Keratinocyte (primary cell): Measurements from ENCODE around the gene CLEC6A. TPM values are rescaled to one million over a fixed set of nuclear protein-coding genes. Genes with fewer than 3 reads are reported as not detected.

ENCODE experiments used
- DNase-seq: peaks from one replicate; pipeline ENCODE4 v3.0.0-alpha.2; 2011; ENCODE audit warnings: low read depth, missing footprints, low spot score
- FAIRE-seq: peaks from 2 replicates; lab custom pipeline; 2011; peaks lifted over from hg19 to GRCh38; lab: Jason Lieb, UNC
- H2AFZ ChIP-seq: 2 replicates; pipeline ENCODE4 v1.6.0; 2012; ENCODE audit warnings: low read length, control low read depth, inconsistent platforms; ENCODE audit not compliant: control insufficient read depth
- H3K27ac ChIP-seq: 2 replicates; pipeline ENCODE4 v1.5.1; 2011; ENCODE audit warnings: low read length; ENCODE audit not compliant: control insufficient read depth, insufficient read depth
- H3K27me3 ChIP-seq: 3 replicates; pipeline ENCODE4 v1.6.0; 2011; ENCODE audit warnings: low read length; ENCODE audit not compliant: control insufficient read depth, insufficient read depth; ENCODE audit errors: extremely low read depth
- H3K36me3 ChIP-seq, 2 experiments: 2 replicates in 1 of 2; 3 replicates in 1 of 2; pipeline ENCODE4 v1.5.1; 2011; ENCODE audit warnings: low read length in 2 of 2, mild to moderate bottlenecking in 1 of 2; ENCODE audit not compliant: control insufficient read depth in 2 of 2, insufficient read depth in 2 of 2; ENCODE audit errors: extremely low read depth in 1 of 2
- H3K4me1 ChIP-seq: 3 replicates; pipeline ENCODE4 v1.5.1; 2011; ENCODE audit warnings: low read length; ENCODE audit not compliant: control insufficient read depth, insufficient read depth; ENCODE audit errors: extremely low read depth
- H3K4me2 ChIP-seq: 3 replicates; pipeline ENCODE4 v1.6.0; 2011; ENCODE audit warnings: low read depth, low read length; ENCODE audit not compliant: control insufficient read depth, insufficient read depth; ENCODE audit errors: extremely low read depth
- H3K4me3 ChIP-seq, 3 experiments: fragments of 200-600 bp in 1 of 3; sonication (generic) in 1 of 3; 2 replicates in 2 of 3; 3 replicates in 1 of 3; pipeline ENCODE4 v1.5.1; 2011 to 2016; ENCODE audit warnings: low read length in 3 of 3, mild to moderate bottlenecking in 3 of 3, control low read depth in 2 of 3, inconsistent platforms in 1 of 3, low read depth in 1 of 3, mixed read lengths in 1 of 3, mixed run types in 1 of 3, moderate library complexity in 1 of 3; ENCODE audit not compliant: control insufficient read depth in 2 of 3, insufficient read depth in 2 of 3; ENCODE audit errors: extremely low read depth in 1 of 3
- H3K79me2 ChIP-seq: 2 replicates; pipeline ENCODE4 v1.6.0; 2012; ENCODE audit warnings: low read length; ENCODE audit not compliant: control insufficient read depth, insufficient read depth
- H3K9ac ChIP-seq: 3 replicates; pipeline ENCODE4 v1.6.0; 2011; ENCODE audit warnings: low read length; ENCODE audit not compliant: control insufficient read depth, insufficient read depth; ENCODE audit errors: extremely low read depth
- H3K9me1 ChIP-seq: 3 replicates; pipeline ENCODE4 v1.6.0; 2011; ENCODE audit warnings: low read length; ENCODE audit not compliant: control insufficient read depth, insufficient read depth; ENCODE audit errors: extremely low read depth
- H3K9me3 ChIP-seq: 2 replicates; pipeline ENCODE4 v1.5.1; 2012; ENCODE audit warnings: low read depth, low read length; ENCODE audit not compliant: control insufficient read depth
- H4K20me1 ChIP-seq: 3 replicates; pipeline ENCODE4 v1.6.0; 2011; ENCODE audit warnings: low read length; ENCODE audit not compliant: control insufficient read depth, insufficient read depth; ENCODE audit errors: extremely low read depth
- CTCF ChIP-seq, 3 experiments: IDR thresholded peaks in 1 of 3; conservative IDR thresholded peaks in 1 of 3; optimal IDR thresholded peaks in 1 of 3; 2 replicates in 2 of 3; 3 replicates in 1 of 3; pipeline versions ENCODE3 to v1.5.1; 2011; ENCODE audit warnings: low read length in 3 of 3, mild to moderate bottlenecking in 3 of 3, moderate library complexity in 2 of 3, control low read depth in 1 of 3, inconsistent platforms in 1 of 3; ENCODE audit not compliant: insufficient read depth in 2 of 3; ENCODE audit errors: extremely low read depth in 1 of 3
- EZH2 ChIP-seq: IDR thresholded peaks from one replicate; pipeline ENCODE4 v1.6.1; 2012; ENCODE audit warnings: inconsistent platforms, mild to moderate bottlenecking, low read length, moderate library complexity
- dilution Hi-C: fragments of 300-500 bp; cut with MboI; formaldehyde crosslinking; loops from one replicate; pipeline ENCODE4 v1.7.0; 2020; ENCODE audit warnings: low sequenced_read_pairs; ENCODE audit not compliant: extremely low pct_ligation_motif_present
- polyA plus RNA-seq, 5 experiments: library from polyadenylated mRNA; depleted of rRNA in 3 of 5; stranded (reverse) in 3 of 5; stranded (forward) in 1 of 5; unstranded in 1 of 5; fragments of >200 nt; gene quantifications; 1 replicate in 1 of 5; 2 replicates in 3 of 5; 3 replicates in 1 of 5; pipeline versions ENCODE4 v1.2.1 to v1.2.3, GENCODE V29; 2011 to 2012; ENCODE audit warnings: missing spikeins in 2 of 5, low read depth in 1 of 5, low replicate concordance in 1 of 5

The CLEC6A gene
- polyA plus RNA-seq, 1 donor (not counting 4 experiments of a cell fraction or from before 2014, with no cell fraction given), result not detected

DNA sequence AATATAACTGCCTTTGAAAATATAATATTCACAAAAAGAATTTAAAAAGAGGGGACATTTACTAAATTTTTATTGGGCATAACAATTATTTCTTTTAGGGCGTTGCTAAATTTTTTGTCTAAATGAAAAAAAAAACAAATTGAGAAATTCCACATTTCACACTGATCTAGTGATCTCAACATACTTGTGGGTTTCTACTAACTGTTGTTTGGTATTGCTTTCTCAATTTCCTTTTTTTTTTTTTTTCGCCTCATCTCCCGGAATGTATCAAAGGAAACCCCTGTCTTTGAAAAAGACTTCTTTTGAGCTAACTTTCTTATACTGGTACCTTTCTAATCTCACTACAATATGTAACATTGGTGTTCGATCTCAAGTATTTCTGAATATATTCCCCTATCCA lies 57.5 kb downstream of the CLEC6A start, which contains the start of gene CLEC4D:
CLEC4D (plus strand) TSS at position 248 of the 400 bp plus-strand sequence. CDS start 230 bp downstream, outside the sequence.
- no peak for DNase-seq
- no peak for FAIRE-seq
- dilution Hi-C loops, result no loop called here
- Histone ChIP-seq H3K27ac (no peak within 1 kb of the TSS), H3K9ac (no peak within 1 kb of the TSS), H3K27me3 (no peaks in the 10 kb centered on the region), H3K9me3 (no peaks in the 10 kb centered on the region), H2AFZ (no peak within 1 kb of the TSS), H3K79me2 (no peaks in the 10 kb centered on the region), H3K4me1 (no peaks in the 10 kb centered on the region), H4K20me1 (no peaks in the 10 kb centered on the region), H3K4me3 (no peak within 1 kb of the TSS), H3K4me2 (no peak within 1 kb of the TSS), H3K9me1 (no peaks in the 10 kb centered on the region), H3K36me3 (no peaks in the 10 kb centered on the region)
- no peak for TF ChIP-seq CTCF (optimal IDR thresholded peaks at IDR 0.05 in 1 of 3, IDR thresholded peaks at IDR 0.05 in 1 of 3, conservative IDR thresholded peaks at IDR 0.05 in 1 of 3; ENCODE audit: extremely low read depth in 1 of 3, insufficient read depth in 2 of 3, low read length in 3 of 3)
- TF ChIP-seq EZH2, result no peak

- TF ChIP-seq EZH2 (no peak), CTCF (optimal IDR thresholded peaks at IDR 0.05 in 1 of 3, IDR thresholded peaks at IDR 0.05 in 1 of 3, conservative IDR thresholded peaks at IDR 0.05 in 1 of 3; ENCODE audit: extremely low read depth in 1 of 3, insufficient read depth in 2 of 3, low read length in 3 of 3) (no peak)
- Histone ChIP-seq H3K27me3 (no peaks in the 10 kb centered on the region), H4K20me1 (no peaks in the 10 kb centered on the region), H3K4me1 (no peaks in the 10 kb centered on the region), H2AFZ (no peak overlapping the region), H3K79me2 (no peaks in the 10 kb centered on the region), H3K9me1 (no peaks in the 10 kb centered on the region), H3K27ac (no peak overlapping the region), H3K36me3 (no peaks in the 10 kb centered on the region), H3K4me2 (no peak overlapping the region), H3K4me3 (no peak overlapping the region), H3K9ac (no peak overlapping the region), H3K9me3 (no peaks in the 10 kb centered on the region)
- DNase-seq (no peak), FAIRE-seq (no peak)
- dilution Hi-C loops, result no loop called here
Measured at GRCh38 chr12:8517971-8518370, 62.2 kb downstream of the CLEC6A start.
